Neural cell (in vitro differentiated cells): ENCODE data around the gene SLC9A5. TPM values are rescaled to one million over a fixed set of nuclear protein-coding genes. Genes with fewer than 3 reads are reported as not detected.

ENCODE experiments used
- H2AFZ ChIP-seq: fragments of 200-600, 300-800 bp; sonication (generic), shearing (Covaris generic); 2 replicates; pipeline ENCODE4 v1.6.0; 2014; ENCODE audit warnings: low read depth, mild to moderate bottlenecking, antibody characterized with exemption, low read length, moderate library complexity
- H3F3A ChIP-seq: fragments of 200-600 bp; shearing (Covaris generic); 2 replicates; pipeline ENCODE4 v1.6.1; 2016; ENCODE audit warnings: mild to moderate bottlenecking, moderate library complexity, mixed read lengths, antibody characterized with exemption, low read length; ENCODE audit not compliant: insufficient read depth, poor library complexity, severe bottlenecking
- H3K27ac ChIP-seq: fragments of 200-600, 300-800 bp; sonication (generic), shearing (Covaris generic); 2 replicates; pipeline ENCODE4 v1.5.1; 2014; ENCODE audit warnings: mild to moderate bottlenecking, low read length, moderate library complexity
- H3K27me3 ChIP-seq: fragments of 300-800, 200-600 bp; sonication (generic), shearing (Covaris generic); 2 replicates; pipeline ENCODE4 v1.6.0; 2014; ENCODE audit warnings: mild to moderate bottlenecking, low read depth, low read length, moderate library complexity; ENCODE audit not compliant: insufficient read depth
- H3K36me3 ChIP-seq: fragments of 300-800, 200-600 bp; sonication (generic), shearing (Covaris generic); 2 replicates; pipeline ENCODE4 v1.5.1; 2014; ENCODE audit warnings: mild to moderate bottlenecking, antibody characterized with exemption, low read length, moderate library complexity; ENCODE audit not compliant: insufficient read depth
- H3K4me2 ChIP-seq: fragments of 300-800, 200-600 bp; sonication (generic), shearing (Covaris generic); 2 replicates; pipeline ENCODE4 v1.6.0; 2014; ENCODE audit warnings: mild to moderate bottlenecking, low read length
- H3K4me3 ChIP-seq: fragments of 300-800, 200-600 bp; sonication (generic), shearing (Covaris generic); 2 replicates; pipeline ENCODE4 v1.5.1; 2014; ENCODE audit warnings: mild to moderate bottlenecking, low read length, moderate library complexity
- H3K79me2 ChIP-seq: fragments of 200-600 bp; shearing (Covaris generic); replicated peaks from 2 replicates; pipeline ENCODE4 v1.6.0; 2014; ENCODE audit warnings: mild to moderate bottlenecking, low read length, moderate library complexity; ENCODE audit not compliant: insufficient read depth
- H3K9ac ChIP-seq: fragments of 300-800, 200-600 bp; sonication (generic), shearing (Covaris generic); 2 replicates; pipeline ENCODE4 v1.6.1; 2016; ENCODE audit warnings: mild to moderate bottlenecking, low read length, mixed read lengths
- H3K9me2 ChIP-seq: fragments of 200-600 bp; shearing (Covaris generic); 2 replicates; pipeline ENCODE4 v1.6.1; 2016; ENCODE audit warnings: mild to moderate bottlenecking, low read length, mixed read lengths; ENCODE audit not compliant: insufficient read depth
- H3K9me3 ChIP-seq: fragments of 200-600, 300-800 bp; sonication (generic), shearing (Covaris generic); 2 replicates; pipeline ENCODE4 v1.6.1; 2016; ENCODE audit warnings: mild to moderate bottlenecking, mixed run types, low read length, moderate library complexity, mixed read lengths
- H4K20me1 ChIP-seq: fragments of 200-600 bp; shearing (Covaris generic); 2 replicates; pipeline ENCODE4 v1.6.1; 2016; ENCODE audit warnings: mild to moderate bottlenecking, mixed run types; ENCODE audit not compliant: insufficient read depth
- CTCF ChIP-seq: fragments of 450-650 bp; IDR thresholded peaks from 2 replicates; pipeline ENCODE4 v1.5.1; 2014; ENCODE audit warnings: antibody characterized with exemption, mild to moderate bottlenecking, moderate library complexity; ENCODE audit not compliant: poor library complexity, severe bottlenecking
- EP300 ChIP-seq: fragments of 450-650 bp; conservative IDR thresholded peaks from 2 replicates; pipeline ENCODE4 v1.6.1; 2014; ENCODE audit warnings: antibody characterized with exemption, mild to moderate bottlenecking, moderate library complexity; ENCODE audit not compliant: poor library complexity, severe bottlenecking
- EZH2 ChIP-seq: fragments of 200-600, 300-800 bp; shearing (Covaris generic), sonication (generic); IDR thresholded peaks from 2 replicates; pipeline ENCODE4 v1.6.1; 2014; ENCODE audit warnings: antibody characterized with exemption, low read length, borderline replicate concordance, mild to moderate bottlenecking; ENCODE audit not compliant: insufficient read depth, poor library complexity, severe bottlenecking
- MXI1 ChIP-seq: fragments of 450-650 bp; conservative IDR thresholded peaks from 2 replicates; pipeline ENCODE4 v1.6.1; 2014; ENCODE audit warnings: antibody characterized with exemption, mild to moderate bottlenecking; ENCODE audit not compliant: poor library complexity, severe bottlenecking
- POLR2AphosphoS5 ChIP-seq: IDR thresholded peaks from 2 replicates; pipeline ENCODE4 v1.6.1; 2012
- RAD21 ChIP-seq: fragments of 450-650 bp; conservative IDR thresholded peaks from 2 replicates; pipeline ENCODE4 v1.6.1; 2014; ENCODE audit warnings: antibody characterized with exemption, mild to moderate bottlenecking, moderate library complexity
- REST ChIP-seq: IDR thresholded peaks from 2 replicates; pipeline ENCODE4 v1.6.1; 2012; ENCODE audit warnings: borderline replicate concordance
- SMC3 ChIP-seq: fragments of 450-650 bp; conservative IDR thresholded peaks from 2 replicates; pipeline ENCODE4 v1.6.1; 2014; ENCODE audit warnings: antibody characterized with exemption, mild to moderate bottlenecking, moderate library complexity; ENCODE audit not compliant: poor library complexity
- TAF1 ChIP-seq: IDR thresholded peaks from 2 replicates; pipeline ENCODE4 v1.6.1; 2012; ENCODE audit warnings: low read depth
- polyA plus RNA-seq: library from polyadenylated mRNA; depleted of rRNA; stranded (reverse); fragments of >200 nt; gene quantifications from 2 replicates; pipeline ENCODE4 v1.2.3, GENCODE V29; 2014

The SLC9A5 gene
- polyA plus RNA-seq, 1 donor from 2014 or later: 1.8 TPM

GRCh38 chr16:67304020-67304419, 55.2 kb downstream of the SLC9A5 start:
- TF ChIP-seq TAF1 (no peak), REST (no peak), CTCF (no peak), EP300 (no peak), POLR2AphosphoS5 (no peak), EZH2 (no peak), SMC3 (no peak), RAD21 (no peak), MXI1 (no peak)
- Histone ChIP-seq H3K4me3 (no peak overlapping the region), H3K4me2 (no peak overlapping the region), H3K27me3 (no peaks in the 10 kb centered on the region), H3K27ac (no peak overlapping the region), H3K9ac (no peak overlapping the region), H2AFZ (no peak overlapping the region), H3K36me3 (no peaks in the 10 kb centered on the region), H3K9me3 (no peaks in the 10 kb centered on the region), H3K79me2 (no peaks in the 10 kb centered on the region), H4K20me1 (no peaks in the 10 kb centered on the region), H3K9me2 (no peaks in the 10 kb centered on the region), H3F3A (no peaks in the 10 kb centered on the region)

- Histone ChIP-seq H3K4me2 (no peak overlapping the region), H3K36me3 (no peaks in the 10 kb centered on the region), H3K27ac (no peak overlapping the region), H3K9me2 (no peaks in the 10 kb centered on the region), H3F3A (no peaks in the 10 kb centered on the region), H3K27me3 (no peaks in the 10 kb centered on the region), H2AFZ (no peak overlapping the region), H3K79me2 (no peaks in the 10 kb centered on the region), H3K9me3 (no peaks in the 10 kb centered on the region), H3K9ac (no peak overlapping the region), H3K4me3 (no peak overlapping the region), H4K20me1 (no peaks in the 10 kb centered on the region)
- TF ChIP-seq TAF1 (no peak), POLR2AphosphoS5 (no peak), EZH2 (no peak), EP300 (no peak), SMC3 (no peak), RAD21 (no peak), CTCF (no peak), MXI1 (no peak), REST (no peak)
Observed at GRCh38 chr16:67305216-67306071, 56.7 kb downstream of the SLC9A5 start.
